Measurements from ENCODE around the gene LGMN. TPM values are rescaled to one million over a fixed set of nuclear protein-coding genes. Genes with fewer than 3 reads are reported as not detected.
"Not testable (repeated sequence)": the region's sequence is repeated elsewhere in the genome, so short reads cannot be mapped to it uniquely, and the experiment has no call there.

The LGMN gene
- total and polyA plus RNA-seq, 4 donors, result 86.0 to 164 (median 97.8) TPM

DNA sequence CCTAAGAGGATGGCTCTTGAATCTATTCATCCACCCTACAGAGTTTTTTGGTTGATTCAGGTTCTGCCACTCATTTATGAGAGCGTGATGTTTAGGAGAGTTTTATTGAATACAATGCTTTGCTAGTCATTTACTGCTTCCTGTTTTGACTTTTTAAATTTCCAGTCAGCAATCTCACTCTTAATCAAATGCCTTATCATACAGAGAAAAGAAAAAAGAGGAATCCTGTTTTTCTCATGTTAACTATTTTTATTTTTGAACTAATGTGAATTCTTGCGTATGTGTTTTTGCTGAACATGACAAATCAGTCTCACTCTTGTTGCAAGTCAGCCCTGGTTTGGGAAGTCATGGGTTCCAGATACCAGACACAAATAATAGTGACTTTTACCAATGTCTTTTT lies 22.1 kb upstream of the LGMN start:
- 79 to 89% methylated on average over 2 of the region's 2 CpGs for WGBS, 2 donors

GRCh38 chr14:92768795-92769194 lies 20.4 kb upstream of the LGMN start:
- no peak for ATAC-seq (ENCODE audit: low FRiP score)
- no peaks in the 10 kb centered on the region for H3K36me3 ChIP-seq (ENCODE audit: control insufficient read depth in 1 of 2, insufficient read depth in 2 of 2, low read length in 1 of 2)
- H3K4me3 ChIP-seq (ENCODE audit: low read length in 2 of 2), result no peak overlapping the region
- 91 to 95% methylated on average over 5 of the region's 5 CpGs for WGBS, 2 donors
- no peak for DNase-seq
- H3K27ac ChIP-seq (ENCODE audit: low read depth in 1 of 2, low read length in 2 of 2), result no peak overlapping the region
- H3K27me3 ChIP-seq (ENCODE audit: control insufficient read depth in 1 of 2, insufficient read depth in 2 of 2, low read length in 1 of 2), result no peaks in the 10 kb centered on the region
- intact Hi-C loops (cut with DNase I), result no loop called here
- H3K9me3 ChIP-seq (ENCODE audit: control insufficient read depth, low read length), result no peaks in the 10 kb centered on the region
- H3K4me1 ChIP-seq (ENCODE audit: control insufficient read depth in 1 of 2, insufficient read depth in 2 of 2, low read length in 2 of 2), result no peaks in the 10 kb centered on the region

More for the DNA sequence above, 22.1 kb upstream of the LGMN start:
- ATAC-seq (ENCODE audit: low FRiP score), result no peak
- Histone ChIP-seq H3K9me3 (ENCODE audit: control insufficient read depth, low read length) (no peaks in the 10 kb centered on the region), H3K36me3 (ENCODE audit: control insufficient read depth in 1 of 2, insufficient read depth in 2 of 2, low read length in 1 of 2) (no peaks in the 10 kb centered on the region), H3K27ac (ENCODE audit: low read depth in 1 of 2, low read length in 2 of 2) (no peak overlapping the region), H3K4me1 (ENCODE audit: control insufficient read depth in 1 of 2, insufficient read depth in 2 of 2, low read length in 2 of 2) (no peaks in the 10 kb centered on the region), H3K27me3 (ENCODE audit: control insufficient read depth in 1 of 2, insufficient read depth in 2 of 2, low read length in 1 of 2) (no peaks in the 10 kb centered on the region), H3K4me3 (ENCODE audit: low read length in 2 of 2) (no peak overlapping the region)
- intact Hi-C loops (cut with DNase I), result no loop called here
- no peak for DNase-seq

- WGBS, 2 donors, result 63 to 91% methylated on average over 1 of the region's 1 CpG
- H3K36me3 ChIP-seq (ENCODE audit: control insufficient read depth in 1 of 2, insufficient read depth in 2 of 2, low read length in 1 of 2); DNase-seq; H3K27me3 ChIP-seq (ENCODE audit: control insufficient read depth in 1 of 2, insufficient read depth in 2 of 2, low read length in 1 of 2); H3K9me3 ChIP-seq (ENCODE audit: control insufficient read depth, low read length); H3K4me1 ChIP-seq (ENCODE audit: control insufficient read depth in 1 of 2, insufficient read depth in 2 of 2, low read length in 2 of 2); H3K4me3 ChIP-seq (ENCODE audit: low read length in 2 of 2); intact Hi-C loops (cut with DNase I); H3K27ac ChIP-seq (ENCODE audit: low read depth in 1 of 2, low read length in 2 of 2): not testable (repeated sequence)
- ATAC-seq (ENCODE audit: low FRiP score), result peak; percentile 47
These were observed 19.8 kb upstream of the LGMN start for GRCh38 chr14:92768236-92768635.

GRCh38 chr14:92763666-92764631 lies 15.5 kb upstream of the LGMN start:
- DNase-seq; H3K27me3 ChIP-seq (ENCODE audit: control insufficient read depth in 1 of 2, insufficient read depth in 2 of 2, low read length in 1 of 2); H3K27ac ChIP-seq (ENCODE audit: low read depth in 1 of 2, low read length in 2 of 2); H3K9me3 ChIP-seq (ENCODE audit: control insufficient read depth, low read length); H3K36me3 ChIP-seq (ENCODE audit: control insufficient read depth in 1 of 2, insufficient read depth in 2 of 2, low read length in 1 of 2); H3K4me3 ChIP-seq (ENCODE audit: low read length in 2 of 2); intact Hi-C loops (cut with DNase I); ATAC-seq (ENCODE audit: low FRiP score); H3K4me1 ChIP-seq (ENCODE audit: control insufficient read depth in 1 of 2, insufficient read depth in 2 of 2, low read length in 2 of 2): not testable (repeated sequence)
- WGBS, 2 donors, result 70 to 73% methylated on average over 3 of the region's 5 CpGs

- DNase-seq (no peak), ATAC-seq (ENCODE audit: low FRiP score) (no peak)
- intact Hi-C loops (cut with DNase I), result no loop called here
- WGBS, 2 donors, result 80 to 85% methylated on average over 7 of the region's 7 CpGs
- Histone ChIP-seq H3K27me3 (ENCODE audit: control insufficient read depth in 1 of 2, insufficient read depth in 2 of 2, low read length in 1 of 2) (no peaks in the 10 kb centered on the region), H3K27ac (ENCODE audit: low read depth in 1 of 2, low read length in 2 of 2) (no peak overlapping the region), H3K9me3 (ENCODE audit: control insufficient read depth, low read length) (no peaks in the 10 kb centered on the region), H3K4me3 (ENCODE audit: low read length in 2 of 2) (no peak overlapping the region), H3K4me1 (ENCODE audit: control insufficient read depth in 1 of 2, insufficient read depth in 2 of 2, low read length in 2 of 2) (no peaks in the 10 kb centered on the region), H3K36me3 (ENCODE audit: control insufficient read depth in 1 of 2, insufficient read depth in 2 of 2, low read length in 1 of 2) (no peaks in the 10 kb centered on the region)
These were observed 12.0 kb upstream of the LGMN start for GRCh38 chr14:92760524-92760805.

DNA sequence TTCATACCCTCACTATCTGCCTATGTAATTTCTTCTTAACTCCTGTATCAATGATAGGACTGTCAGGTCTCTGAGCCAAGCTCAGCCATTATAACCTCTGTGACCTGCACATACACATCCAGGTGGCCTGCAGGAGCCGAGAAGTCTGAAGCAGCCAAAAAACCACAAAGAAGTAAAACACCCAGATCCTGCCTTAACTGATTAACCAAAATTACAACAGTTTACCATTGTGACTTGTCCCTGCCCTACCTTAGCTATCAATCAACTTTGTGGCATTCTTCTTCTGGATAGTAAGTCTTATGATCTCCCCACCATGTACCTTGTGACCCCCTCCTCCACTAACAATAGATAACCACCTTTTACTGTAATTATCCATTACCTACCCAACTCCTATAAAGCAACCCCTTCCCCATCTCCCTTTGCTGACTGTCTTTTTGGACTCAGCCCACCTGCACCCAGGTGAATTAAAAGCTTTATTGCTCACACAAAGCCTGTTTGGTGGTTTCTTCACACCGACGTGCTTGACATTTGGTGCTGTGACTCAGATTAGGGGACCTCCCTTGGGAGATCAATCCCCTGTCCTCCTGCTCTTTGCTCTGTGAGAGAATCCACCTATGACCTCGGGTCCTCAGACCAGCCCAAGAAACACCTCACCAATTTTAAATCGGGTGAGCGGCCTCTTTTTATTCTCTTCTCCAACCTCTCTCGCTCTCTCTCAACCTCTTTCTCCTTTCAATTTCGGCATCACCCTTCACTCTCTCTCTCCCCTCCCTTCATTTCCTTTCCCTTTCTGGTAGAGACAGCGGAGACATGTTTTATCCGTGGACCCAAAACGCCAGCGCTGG lies 11.5 kb upstream of the LGMN start:
- no peak for ATAC-seq (ENCODE audit: low FRiP score)

GRCh38 chr14:92759300-92759678 lies 10.9 kb upstream of the LGMN start:
- Histone ChIP-seq H3K9me3 (ENCODE audit: control insufficient read depth, low read length) (no peaks in the 10 kb centered on the region), H3K4me1 (ENCODE audit: control insufficient read depth in 1 of 2, insufficient read depth in 2 of 2, low read length in 2 of 2) (no peaks in the 10 kb centered on the region), H3K36me3 (ENCODE audit: control insufficient read depth in 1 of 2, insufficient read depth in 2 of 2, low read length in 1 of 2) (no peaks in the 10 kb centered on the region), H3K27me3 (ENCODE audit: control insufficient read depth in 1 of 2, insufficient read depth in 2 of 2, low read length in 1 of 2) (no peaks in the 10 kb centered on the region), H3K4me3 (ENCODE audit: low read length in 2 of 2) (no peak overlapping the region), H3K27ac (ENCODE audit: low read depth in 1 of 2, low read length in 2 of 2) (no peak overlapping the region)
- intact Hi-C loops (cut with DNase I), result no loop called here
- ATAC-seq (ENCODE audit: low FRiP score) (no peak), DNase-seq (no peak)
- 65 to 68% methylated on average over 4 of the region's 4 CpGs for WGBS, 2 donors

More for the DNA sequence above, 11.5 kb upstream of the LGMN start:
- intact Hi-C loops (cut with DNase I), result no loop called here
- Histone ChIP-seq H3K4me3 (ENCODE audit: low read length in 2 of 2) (no peak overlapping the region), H3K36me3 (ENCODE audit: control insufficient read depth in 1 of 2, insufficient read depth in 2 of 2, low read length in 1 of 2) (no peaks in the 10 kb centered on the region), H3K27ac (ENCODE audit: low read depth in 1 of 2, low read length in 2 of 2) (no peak overlapping the region), H3K27me3 (ENCODE audit: control insufficient read depth in 1 of 2, insufficient read depth in 2 of 2, low read length in 1 of 2) (no peaks in the 10 kb centered on the region), H3K9me3 (ENCODE audit: control insufficient read depth, low read length) (no peaks in the 10 kb centered on the region), H3K4me1 (ENCODE audit: control insufficient read depth in 1 of 2, insufficient read depth in 2 of 2, low read length in 2 of 2) (no peaks in the 10 kb centered on the region)
- no peak for DNase-seq
- 91 to 92% methylated on average over 12 of the region's 12 CpGs for WGBS, 2 donors

GRCh38 chr14:92756446-92756845 lies 8.0 kb upstream of the LGMN start:
- no peaks in the 10 kb centered on the region for H3K27me3 ChIP-seq (ENCODE audit: control insufficient read depth in 1 of 2, insufficient read depth in 2 of 2, low read length in 1 of 2)
- ATAC-seq (ENCODE audit: low FRiP score), result no peak
- DNase-seq, result no peak
- WGBS, 2 donors, result 80 to 85% methylated on average over 4 of the region's 4 CpGs
- no peaks in the 10 kb centered on the region for H3K4me1 ChIP-seq (ENCODE audit: control insufficient read depth in 1 of 2, insufficient read depth in 2 of 2, low read length in 2 of 2)
- H3K36me3 ChIP-seq (ENCODE audit: control insufficient read depth in 1 of 2, insufficient read depth in 2 of 2, low read length in 1 of 2), result no peaks in the 10 kb centered on the region
- no peaks in the 10 kb centered on the region for H3K9me3 ChIP-seq (ENCODE audit: control insufficient read depth, low read length)
- no peak overlapping the region for H3K27ac ChIP-seq (ENCODE audit: low read depth in 1 of 2, low read length in 2 of 2)
- intact Hi-C loops (cut with DNase I), result no loop called here
- H3K4me3 ChIP-seq (ENCODE audit: low read length in 2 of 2), result no peak overlapping the region

Measured in aorta (tissue), 5 donors.